Ovary (tissue), 9 donors: Measurements from ENCODE around the gene UNC13D. TPM values are rescaled to one million over a fixed set of nuclear protein-coding genes. Genes with fewer than 3 reads are reported as not detected.

Experiments
- DNase-seq, 5 donors: peaks; one replicate each; pipeline ENCODE4 v3.0.0-alpha.2; 2019 to 2020
- H3K27ac ChIP-seq, 2 donors: fragments of 200-600 bp; one replicate each; pipeline versions ENCODE4 v1.5.1 to v1.8.0; 2019 to 2022
- H3K27me3 ChIP-seq: fragments of 200-600 bp; one replicate; pipeline ENCODE4 v1.8.0; 2022
- H3K36me3 ChIP-seq: fragments of 200-600 bp; sonication (generic); one replicate; pipeline ENCODE4 v1.5.1; 2019
- H3K4me1 ChIP-seq: one replicate; pipeline ENCODE4 v1.8.1; 2013; ENCODE audit warnings: mild to moderate bottlenecking, moderate library complexity; ENCODE audit not compliant: insufficient read depth
- H3K4me3 ChIP-seq: fragments of 200-600 bp; sonication (generic); one replicate; pipeline ENCODE4 v1.5.1; 2017
- H3K9me3 ChIP-seq, 2 donors: fragments of 200-600 bp in 1 of 2; sonication (generic) in 1 of 2; one replicate each; pipeline versions ENCODE4 v1.5.1 to v1.8.1; 2013 to 2019; ENCODE audit warnings: mild to moderate bottlenecking in 1 of 2, moderate library complexity in 1 of 2
- CTCF ChIP-seq, 3 donors: fragments of 450-650 bp in 2 of 3; fragments of 200-600 bp in 1 of 3; IDR thresholded peaks; one replicate each; pipeline versions ENCODE4 v1.5.1 to v1.8.0; 2016 to 2022; ENCODE audit warnings: antibody characterized with exemption in 3 of 3, mild to moderate bottlenecking in 1 of 3
- EP300 ChIP-seq: sonication (generic); formaldehyde crosslinking; IDR thresholded peaks from one replicate; pipeline ENCODE4 v1.6.1; 2017; ENCODE audit warnings: antibody characterized with exemption
- POLR2A ChIP-seq: fragments of 450-650 bp; IDR thresholded peaks from one replicate; pipeline ENCODE4 v1.6.1; 2017; ENCODE audit warnings: antibody characterized with exemption, mild to moderate bottlenecking, moderate library complexity
- WGBS, 3 donors: extraction: QIAGEN DNeasy Blood & Tissue Kit in 1 of 3; methylation state at CpG; one replicate each; pipeline versions ENCODE4 v1.1.5 to v1.1.7; 2013 to 2017; 5-methylcytosine and 5-hydroxymethylcytosine counted together
- intact Hi-C, 4 donors: fragments of 100-400 bp; cut with DNase I; formaldehyde crosslinking; loops; one replicate each; pipeline versions ENCODE4 v1.11.0 to v1.15.1; 2022 to 2023
- polyA plus RNA-seq, 2 donors: library from polyadenylated mRNA; stranded (reverse); fragments of 200-250 nt in 1 of 2; fragments of 350-450 nt in 1 of 2; fragmentation: Illumina TruSeq in 1 of 2; extraction: RNeasy Lipid Tissue Mini Kit (QIAGEN cat#74804) in 1 of 2; gene quantifications; one replicate each; pipeline ENCODE4 v1.2.3, GENCODE V29; 2013 to 2014
- total RNA-seq, 7 donors: library from RNA; depleted of rRNA in 2 of 7; stranded (reverse); fragments of >200 nt in 2 of 7; fragmentation: NEBNext Ultra II Directional in 3 of 7; extraction: Animal tissue kit (Norgen Biotek cat#: 25700) in 3 of 7; gene quantifications; one replicate each; pipeline versions ENCODE4 v1.1.0 to v1.2.4, GENCODE V29; 2016 to 2023
- donor health status: DM: no; HTN: no; CAD: no; lungs with moderate emphysema.
- donor health status: DM: no; HTN: no; CAD: no.
- donor health status: Bipolar disorder and iron deficiency.
- donor health status: DM: yes; HTN: yes; CAD: no.
- donor health status: DM: no; HTN: no; CAD: no.
- donor health status: DM: yes; HTN: yes; CAD: no.

Gene UNC13D
- total and polyA plus RNA-seq, 9 donors, result 8.9 to 24.9 (median 14.1) TPM

- TF ChIP-seq CTCF (IDR thresholded peaks at IDR 0.05) (no peak), POLR2A (no peak), EP300 (no peak)
- WGBS, 3 donors, result 75 to 89% (median 79%) methylated on average over 15 of the region's 15 CpGs
Observed at GRCh38 chr17:75838410-75838809, 5.8 kb downstream of the UNC13D start.

GRCh38 chr17:75837899-75838298 lies 6.3 kb downstream of the UNC13D start:
- intact Hi-C loops, result no loop called here
- no peak for TF ChIP-seq POLR2A
- no peak for TF ChIP-seq EP300
- no peak for TF ChIP-seq CTCF (IDR thresholded peaks at IDR 0.05)
- Histone ChIP-seq H3K36me3 (no peaks in the 10 kb centered on the region), H3K9me3 (no peaks in the 10 kb centered on the region), H3K4me3 (no peak overlapping the region), H3K27ac (no peak overlapping the region), H3K27me3 (no peaks in the 10 kb centered on the region), H3K4me1 (no peaks in the 10 kb centered on the region)
- 64 to 68% (median 67%) methylated on average over 7 of the region's 7 CpGs for WGBS, 3 donors
- no peak for DNase-seq

More at GRCh38 chr17:75838410-75838809, 5.8 kb downstream of the UNC13D start:
- no peak for DNase-seq
- Histone ChIP-seq H3K27ac (no peak overlapping the region), H3K4me3 (no peak overlapping the region), H3K27me3 (no peaks in the 10 kb centered on the region), H3K9me3 (no peaks in the 10 kb centered on the region), H3K4me1 (no peaks in the 10 kb centered on the region), H3K36me3 (no peaks in the 10 kb centered on the region)
- intact Hi-C loops, result no loop called here

GRCh38 chr17:75836605-75837004 lies 7.6 kb downstream of the UNC13D start:
- no peak for DNase-seq
- H3K4me1 ChIP-seq, result no peaks in the 10 kb centered on the region
- H3K27ac ChIP-seq, result no peak overlapping the region
- no peaks in the 10 kb centered on the region for H3K27me3 ChIP-seq
- H3K36me3 ChIP-seq, result no peaks in the 10 kb centered on the region
- 85 to 91% (median 90%) methylated on average over 9 of the region's 9 CpGs for WGBS, 3 donors
- H3K9me3 ChIP-seq, result no peaks in the 10 kb centered on the region
- TF ChIP-seq CTCF (IDR thresholded peaks at IDR 0.05) (no peak), POLR2A (no peak)
- intact Hi-C loops, result no loop called here
- H3K4me3 ChIP-seq, result no peak overlapping the region

GRCh38 chr17:75835654-75835987 lies 8.6 kb downstream of the UNC13D start:
- no peak for DNase-seq
- intact Hi-C loops, result no loop called here
- no peak overlapping the region for H3K27ac ChIP-seq
- H3K4me3 ChIP-seq, result no peak overlapping the region
- TF ChIP-seq CTCF (IDR thresholded peaks at IDR 0.05) (no peak), POLR2A (no peak), EP300 (no peak)
- H3K27me3 ChIP-seq, result no peaks in the 10 kb centered on the region
- no peaks in the 10 kb centered on the region for H3K9me3 ChIP-seq
- no peaks in the 10 kb centered on the region for H3K4me1 ChIP-seq
- 69 to 90% (median 74%) methylated on average over 7 to 9 of the region's 9 CpGs for WGBS, 3 donors
- H3K36me3 ChIP-seq, result no peaks in the 10 kb centered on the region
